ENCODE data around the gene VIM.

VIM gene

DNA sequence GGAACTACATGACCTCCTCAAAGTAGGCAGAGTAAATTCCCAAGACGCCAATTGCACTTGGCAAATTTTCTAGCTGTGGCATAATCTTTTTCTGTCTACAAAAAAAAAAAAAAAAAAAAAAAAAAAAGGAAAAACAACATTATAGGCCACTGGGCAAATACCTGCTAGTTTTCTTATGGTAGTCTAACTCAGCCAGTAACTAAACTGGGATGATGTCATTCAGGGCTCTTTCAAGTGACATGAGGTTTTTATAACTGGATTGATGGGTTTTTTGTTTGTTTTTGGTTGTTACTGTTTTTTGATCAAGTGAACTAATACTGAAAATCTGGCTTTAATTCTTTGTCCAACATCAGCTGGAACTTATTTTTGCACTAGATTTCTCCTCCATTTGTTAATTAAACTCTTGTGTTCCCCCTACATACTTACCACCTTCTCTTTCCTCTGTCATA lies 7.4 kb upstream of the VIM start:
- TF ChIP-seq, protein P1, sequence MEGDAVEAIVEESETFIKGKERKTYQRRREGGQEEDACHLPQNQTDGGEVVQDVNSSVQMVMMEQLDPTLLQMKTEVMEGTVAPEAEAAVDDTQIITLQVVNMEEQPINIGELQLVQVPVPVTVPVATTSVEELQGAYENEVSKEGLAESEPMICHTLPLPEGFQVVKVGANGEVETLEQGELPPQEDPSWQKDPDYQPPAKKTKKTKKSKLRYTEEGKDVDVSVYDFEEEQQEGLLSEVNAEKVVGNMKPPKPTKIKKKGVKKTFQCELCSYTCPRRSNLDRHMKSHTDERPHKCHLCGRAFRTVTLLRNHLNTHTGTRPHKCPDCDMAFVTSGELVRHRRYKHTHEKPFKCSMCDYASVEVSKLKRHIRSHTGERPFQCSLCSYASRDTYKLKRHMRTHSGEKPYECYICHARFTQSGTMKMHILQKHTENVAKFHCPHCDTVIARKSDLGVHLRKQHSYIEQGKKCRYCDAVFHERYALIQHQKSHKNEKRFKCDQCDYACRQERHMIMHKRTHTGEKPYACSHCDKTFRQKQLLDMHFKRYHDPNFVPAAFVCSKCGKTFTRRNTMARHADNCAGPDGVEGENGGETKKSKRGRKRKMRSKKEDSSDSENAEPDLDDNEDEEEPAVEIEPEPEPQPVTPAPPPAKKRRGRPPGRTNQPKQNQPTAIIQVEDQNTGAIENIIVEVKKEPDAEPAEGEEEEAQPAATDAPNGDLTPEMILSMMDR (IDR thresholded peaks at IDR 0.05): no peak
- Histone ChIP-seq H3K4me1 (ENCODE audit: control insufficient read depth in 1 of 2, insufficient read depth in 1 of 2, low read depth in 1 of 2, low read length in 1 of 2) (peaks cover 32 to 35% of the 10 kb centered on the region in 2 experiments), H3K36me3 (no peaks in the 10 kb centered on the region), H3K4me3 (ENCODE audit: low read depth in 1 of 2, low read length in 1 of 2) (no peak overlapping the region), H3K9me3 (no peaks in the 10 kb centered on the region), H3K27me3 (no peaks in the 10 kb centered on the region), H3K27ac (no peak overlapping the region)

DNA sequence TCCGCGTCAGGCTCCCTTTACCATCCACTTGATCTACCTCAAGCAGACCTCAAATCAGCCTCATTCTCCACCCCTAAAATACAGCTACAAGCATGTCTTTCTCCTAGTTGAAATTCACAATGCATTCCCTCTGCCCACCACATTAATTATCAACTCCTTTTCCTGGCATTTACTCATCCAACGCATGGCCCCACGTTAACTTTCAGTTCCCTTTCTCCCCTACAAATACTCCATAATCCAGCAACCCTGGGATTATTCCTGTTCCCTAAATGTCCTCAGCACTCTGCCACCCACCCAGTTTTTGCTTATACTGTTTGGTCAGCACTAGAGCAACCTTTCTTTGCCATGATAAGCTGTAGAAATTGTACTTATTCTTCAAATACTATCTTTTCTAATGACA lies 5.7 kb upstream of the VIM start:
- no peaks in the 10 kb centered on the region for H3K36me3 ChIP-seq
- peaks cover 32 to 35% of the 10 kb centered on the region in 2 experiments for H3K4me1 ChIP-seq (ENCODE audit: control insufficient read depth in 1 of 2, insufficient read depth in 1 of 2, low read depth in 1 of 2, low read length in 1 of 2)
- H3K27ac ChIP-seq: no peak overlapping the region
- no peaks in the 10 kb centered on the region for H3K9me3 ChIP-seq
- TF ChIP-seq, protein P1 (IDR thresholded peaks at IDR 0.05): no peak
- no peaks in the 10 kb centered on the region for H3K27me3 ChIP-seq
- H3K4me3 ChIP-seq (ENCODE audit: low read depth in 1 of 2, low read length in 1 of 2): no peak overlapping the region

DNA sequence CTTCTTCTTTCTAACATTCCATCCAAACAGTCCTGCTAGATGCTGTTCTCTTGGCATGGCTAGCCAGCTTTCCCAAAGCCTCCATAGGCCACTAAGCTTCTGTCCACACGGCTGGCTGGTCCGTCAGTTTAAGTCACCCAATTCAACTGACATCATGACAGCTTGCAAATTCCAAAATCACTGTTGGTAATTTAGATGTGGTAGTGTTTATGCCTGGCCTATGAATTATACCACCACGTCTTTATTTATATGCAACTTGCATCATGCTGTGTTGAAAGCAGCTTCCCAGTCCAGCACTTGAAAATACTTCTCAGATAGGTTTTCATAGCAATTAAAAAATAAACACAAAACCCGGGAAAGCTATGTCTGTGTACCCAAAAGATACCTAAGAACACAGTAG lies 2.2 kb upstream of the VIM start:
- H3K9me3 ChIP-seq: no peaks in the 10 kb centered on the region
- peaks cover 34 to 35% of the 10 kb centered on the region in 2 experiments for H3K4me1 ChIP-seq (ENCODE audit: control insufficient read depth in 1 of 2, insufficient read depth in 1 of 2, low read depth in 1 of 2, low read length in 1 of 2)
- H3K27ac ChIP-seq: no peak overlapping the region
- no peaks in the 10 kb centered on the region for H3K27me3 ChIP-seq
- no peak overlapping the region for H3K4me3 ChIP-seq (ENCODE audit: low read depth in 1 of 2, low read length in 1 of 2)
- TF ChIP-seq, protein P1 (IDR thresholded peaks at IDR 0.05): no peak
- peaks cover 4% of the 10 kb centered on the region for H3K36me3 ChIP-seq

- H3K9me3 ChIP-seq: no peaks in the 10 kb centered on the region
- H3K27me3 ChIP-seq: no peaks in the 10 kb centered on the region
- H3K36me3 ChIP-seq: peaks cover 15% of the 10 kb centered on the region
- H3K27ac ChIP-seq: peak overlapping the region; percentile 93
- TF ChIP-seq, protein P1 (IDR thresholded peaks at IDR 0.05): no peak
- peak overlapping the region; percentile 90 to 94 for H3K4me3 ChIP-seq (ENCODE audit: low read depth in 1 of 2, low read length in 1 of 2)
- H3K4me1 ChIP-seq (ENCODE audit: control insufficient read depth in 1 of 2, insufficient read depth in 1 of 2, low read depth in 1 of 2, low read length in 1 of 2): peaks cover 45 to 46% of the 10 kb centered on the region in 2 experiments
Measured at GRCh38 chr10:17226891-17227303, 1.1 kb upstream of the VIM start.

DNA sequence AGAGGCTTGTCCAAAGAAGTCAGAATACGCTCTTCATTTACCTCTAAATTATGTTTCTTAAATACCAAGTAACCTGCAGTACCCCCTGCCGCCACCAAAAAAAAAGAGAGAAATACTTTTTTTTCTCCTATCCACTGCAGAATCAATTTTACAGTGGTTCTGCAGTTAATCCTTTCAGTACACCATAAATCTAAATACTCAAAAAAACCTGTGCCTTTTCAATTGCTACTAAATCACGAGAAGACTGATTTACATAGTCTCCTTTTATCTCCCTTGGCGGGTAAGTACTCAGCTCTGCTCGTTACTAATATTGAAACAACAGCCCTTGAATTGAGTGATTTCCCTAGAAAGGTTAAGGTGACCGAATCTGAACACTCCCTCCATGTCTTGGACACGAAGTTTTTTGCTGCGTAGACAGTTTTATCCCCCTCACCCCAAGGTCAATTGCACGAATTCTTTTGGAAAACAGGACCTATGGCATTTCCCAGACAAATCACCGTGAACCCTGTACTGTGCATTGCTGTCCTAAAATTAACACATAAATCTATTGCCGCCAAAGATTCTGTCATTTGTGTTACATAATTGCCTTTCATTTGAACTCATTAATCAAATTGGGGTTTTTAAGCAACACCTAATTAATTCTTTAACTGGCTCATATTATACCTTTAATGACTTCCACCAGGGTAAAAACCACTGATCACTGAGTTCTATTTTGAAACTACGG lies 512 bp upstream of the VIM start:
- Histone ChIP-seq H3K4me3 (ENCODE audit: low read depth in 1 of 2, low read length in 1 of 2) (peak overlapping the region; percentile 90 to 94), H3K9me3 (no peaks in the 10 kb centered on the region), H3K4me1 (ENCODE audit: control insufficient read depth in 1 of 2, insufficient read depth in 1 of 2, low read depth in 1 of 2, low read length in 1 of 2) (peaks cover 51 to 52% of the 10 kb centered on the region in 2 experiments), H3K36me3 (peaks cover 21% of the 10 kb centered on the region), H3K27ac (peak overlapping the region; percentile 93), H3K27me3 (no peaks in the 10 kb centered on the region)
- TF ChIP-seq, protein P1 (IDR thresholded peaks at IDR 0.05): peak; percentile 62

Measured in neutrophil (primary cell).